Tibial artery (tissue), 4 donors: ENCODE data around the gene HOXB3.

Source experiments
- DNase-seq, 2 donors: peaks; one replicate each; pipeline ENCODE4 v3.0.0-alpha.2; 2019
- H3K27ac ChIP-seq, 2 donors: fragments of 200-600 bp; sonication (generic) in 1 of 2; 1 replicate in 1 of 2; 2 replicates in 1 of 2; pipeline ENCODE4 v1.5.1; 2018 to 2019; ENCODE audit warnings: mild to moderate bottlenecking in 1 of 2
- H3K27me3 ChIP-seq, 2 donors: fragments of 200-600 bp; sonication (generic) in 1 of 2; one replicate each; pipeline versions ENCODE4 v1.5.1 to v1.6.0; 2016 to 2019
- H3K36me3 ChIP-seq, 3 donors: fragments of 200-600 bp; sonication (generic) in 2 of 3; one replicate each; pipeline ENCODE4 v1.5.1; 2016 to 2019; ENCODE audit warnings: mild to moderate bottlenecking in 2 of 3
- H3K4me1 ChIP-seq, 4 donors: fragments of 200-600 bp; sonication (generic) in 2 of 4; 1 replicate in 3 of 4; 2 replicates in 1 of 4; pipeline ENCODE4 v1.5.1; 2016 to 2019
- H3K4me3 ChIP-seq, 2 donors: fragments of 200-600 bp; sonication (generic) in 1 of 2; 1 replicate in 1 of 2; 2 replicates in 1 of 2; pipeline ENCODE4 v1.5.1; 2018 to 2019; ENCODE audit warnings: mild to moderate bottlenecking in 2 of 2
- H3K9me3 ChIP-seq, 3 donors: fragments of 200-600 bp; sonication (generic) in 1 of 3; one replicate each; pipeline ENCODE4 v1.5.1; 2016 to 2019
- CTCF ChIP-seq, 2 experiments: fragments of 200-600 bp in 1 of 2; fragments of 450-650 bp in 1 of 2; IDR thresholded peaks; one replicate each; pipeline ENCODE4 v1.5.1; 2017 to 2019; ENCODE audit warnings: antibody characterized with exemption in 2 of 2, mild to moderate bottlenecking in 1 of 2, moderate library complexity in 1 of 2
- intact Hi-C: fragments of 100-400 bp; cut with DNase I; formaldehyde crosslinking; loops from one replicate; pipeline ENCODE4 v1.15.0; 2023; ENCODE audit warnings: low total_unique reads

Gene HOXB3

GRCh38 chr17:48622857-48623256 lies 32.8 kb upstream of the HOXB3 start:
- H3K27ac ChIP-seq: no peak overlapping the region
- peaks cover 0 to 31% (median 26%) of the 10 kb centered on the region in 4 donors for H3K4me1 ChIP-seq
- no peak for DNase-seq
- peaks cover 0 to 99% of the 10 kb centered on the region in 2 donors for H3K27me3 ChIP-seq
- intact Hi-C loops: loop anchor here (5.0 kb wide), 1 partner anchor 286 kb away; no protein-coding TSS in a partner anchor
- H3K9me3 ChIP-seq: no peaks in the 10 kb centered on the region
- H3K36me3 ChIP-seq: no peaks in the 10 kb centered on the region
- no peak for TF ChIP-seq CTCF (IDR thresholded peaks at IDR 0.05)
- no peak overlapping the region for H3K4me3 ChIP-seq

GRCh38 chr17:48621410-48622392 lies 31.7 kb upstream of the HOXB3 start:
- H3K27ac ChIP-seq: no peak overlapping the region
- peaks cover 0 to 99% of the 10 kb centered on the region in 2 donors for H3K27me3 ChIP-seq

GRCh38 chr17:48620461-48621139 lies 30.6 kb upstream of the HOXB3 start:
- DNase-seq: no peak
- H3K36me3 ChIP-seq: no peaks in the 10 kb centered on the region
- peaks cover 0 to 22% (median 16%) of the 10 kb centered on the region in 4 donors for H3K4me1 ChIP-seq
- intact Hi-C loops: loop anchor here (5.0 kb wide), 1 partner anchor 283 kb away; no protein-coding TSS in a partner anchor
- H3K27me3 ChIP-seq: peaks cover 0 to 99% of the 10 kb centered on the region in 2 donors
- H3K27ac ChIP-seq: no peak overlapping the region
- no peak for TF ChIP-seq CTCF (IDR thresholded peaks at IDR 0.05)
- H3K9me3 ChIP-seq: no peaks in the 10 kb centered on the region
- no peak overlapping the region for H3K4me3 ChIP-seq

More at GRCh38 chr17:48621410-48622392, 31.7 kb upstream of the HOXB3 start:
- intact Hi-C loops: loop anchor here (5.0 kb wide), 1 partner anchor 284 kb away; no protein-coding TSS in a partner anchor
- Histone ChIP-seq H3K36me3 (no peaks in the 10 kb centered on the region), H3K4me3 (no peak overlapping the region), H3K9me3 (no peaks in the 10 kb centered on the region), H3K4me1 (peaks cover 0 to 33% (median 27%) of the 10 kb centered on the region in 4 donors)
- TF ChIP-seq CTCF (IDR thresholded peaks at IDR 0.05): no peak
- DNase-seq: no peak

- Histone ChIP-seq H3K4me3 (no peak overlapping the region), H3K27ac (no peak overlapping the region), H3K27me3 (peaks cover 0 to 99% of the 10 kb centered on the region in 2 donors), H3K4me1 (peaks cover 0 to 15% (median 9%) of the 10 kb centered on the region in 4 donors), H3K9me3 (no peaks in the 10 kb centered on the region), H3K36me3 (no peaks in the 10 kb centered on the region)
- no peak for DNase-seq
- intact Hi-C loops: loop anchor here (5.0 kb wide), 2 partner anchors 283 to 593 kb away; no protein-coding TSS in a partner anchor
- no peak for TF ChIP-seq CTCF (IDR thresholded peaks at IDR 0.05)
Measured at GRCh38 chr17:48619826-48620449, 29.9 kb upstream of the HOXB3 start.

GRCh38 chr17:48618256-48618896 lies 28.3 kb upstream of the HOXB3 start:
- Histone ChIP-seq H3K27me3 (peaks cover 0 to 100% of the 10 kb centered on the region in 2 donors), H3K36me3 (no peaks in the 10 kb centered on the region), H3K4me1 (peaks cover 0 to 25% (median 17%) of the 10 kb centered on the region in 4 donors), H3K4me3 (no peak overlapping the region), H3K9me3 (no peaks in the 10 kb centered on the region), H3K27ac (no peak overlapping the region)
- intact Hi-C loops: loop anchor here (5.0 kb wide), 1 partner anchor 591 kb away; no protein-coding TSS in a partner anchor
- TF ChIP-seq CTCF (IDR thresholded peaks at IDR 0.05): peak; percentile 98 to 99
- DNase-seq: peak; percentile 81 to 90
